ENCODE results near the gene C6orf120.
"Not testable (repeated sequence)": the region's sequence is repeated elsewhere in the genome, so short reads cannot be mapped to it uniquely, and the experiment has no call there.

C6orf120 gene

DNA sequence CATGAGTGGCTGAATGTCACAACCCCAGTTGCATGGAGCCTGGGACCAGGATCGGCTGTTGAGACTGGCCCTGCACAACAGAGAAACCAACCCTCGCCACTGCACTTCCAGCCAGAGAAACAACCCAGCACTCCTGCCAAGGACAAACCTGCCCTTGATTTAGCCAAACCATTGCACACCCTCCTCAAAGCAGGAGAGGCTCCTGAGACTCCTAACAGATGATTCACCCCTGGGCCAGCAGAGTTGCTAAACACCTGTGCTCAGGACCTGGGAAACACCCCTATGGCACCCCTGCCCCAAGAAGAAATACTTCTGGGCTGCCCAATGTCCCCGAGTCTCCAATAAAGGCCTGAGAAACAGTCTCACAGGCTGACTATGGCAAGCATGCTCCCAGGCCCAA is 17.9 kb upstream of the C6orf120 start:
- DNase-seq (ENCODE audit: low spot score): no peak

DNA sequence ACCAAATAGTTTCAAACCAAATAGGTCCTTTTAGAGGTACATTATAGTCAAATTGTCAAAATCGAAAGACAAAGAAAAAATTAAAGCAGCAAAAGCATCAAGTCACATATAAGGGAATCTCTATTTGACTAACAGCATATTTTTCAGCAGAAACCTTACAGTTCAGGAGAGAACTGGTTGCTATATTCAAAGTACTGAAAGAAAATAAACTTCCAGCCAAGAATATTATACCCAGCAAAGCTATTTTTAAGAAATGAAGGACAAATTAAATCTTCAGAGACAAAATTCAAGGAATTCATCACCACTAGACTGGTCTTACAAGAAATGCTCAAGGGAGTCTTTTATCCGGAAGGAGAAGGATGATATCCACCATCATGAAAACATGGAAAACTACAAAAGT is 16.1 kb upstream of the C6orf120 start:
- DNase-seq (ENCODE audit: low spot score): no peak

DNA sequence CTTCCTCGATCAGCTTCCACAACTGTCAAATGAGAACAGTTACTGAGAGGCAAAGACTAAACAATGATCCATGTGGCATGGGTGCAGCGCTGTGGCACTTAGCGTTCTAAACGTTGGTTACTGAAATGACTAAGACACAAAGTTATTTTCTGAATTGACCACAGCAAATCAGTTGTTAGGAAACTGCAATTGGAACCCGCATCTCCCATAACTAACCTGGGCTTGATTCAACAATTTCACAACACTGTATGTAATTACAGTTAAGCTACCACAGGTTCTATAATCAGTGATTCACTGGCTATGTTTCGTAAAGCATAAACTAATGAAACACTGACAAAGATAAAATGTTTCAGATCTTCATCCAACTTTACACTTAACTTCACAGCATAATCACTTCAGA is 12.6 kb upstream of the C6orf120 start:
- no peak for DNase-seq (ENCODE audit: low spot score)

- DNase-seq (ENCODE audit: low spot score): no peak
These were observed 10.7 kb upstream of the C6orf120 start for GRCh38 chr6:169691260-169691659.

- DNase-seq (ENCODE audit: low spot score): no peak
These were observed 9.4 kb upstream of the C6orf120 start for GRCh38 chr6:169692516-169692915.

DNA sequence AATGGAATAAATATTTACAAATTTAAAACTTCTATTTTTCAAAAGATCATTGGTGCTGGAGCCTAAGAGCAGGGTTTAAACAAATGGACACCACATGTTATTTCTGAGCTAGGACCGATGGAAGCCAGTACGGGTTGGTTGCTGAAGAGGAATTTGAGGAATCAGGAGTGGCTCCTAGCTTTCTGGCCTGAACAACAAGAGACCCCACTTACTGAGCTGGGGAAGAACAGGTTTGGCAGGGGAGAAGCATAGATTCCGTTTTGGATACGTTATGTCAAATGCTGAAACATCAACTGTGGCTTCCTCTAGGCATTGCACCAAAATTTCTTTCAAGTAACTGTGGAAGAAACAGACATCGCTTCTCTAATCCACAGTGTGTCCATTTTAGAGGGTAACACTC is 6.8 kb upstream of the C6orf120 start:
- DNase-seq (ENCODE audit: low spot score): no peak

GRCh38 chr6:169697115-169697514 is 4.8 kb upstream of the C6orf120 start:
- DNase-seq (ENCODE audit: low spot score): not testable (repeated sequence)

GRCh38 chr6:169700296-169700695 is 1.6 kb upstream of the C6orf120 start:
- no peak for DNase-seq (ENCODE audit: low spot score)

GRCh38 chr6:169701311-169701953 is 494 bp upstream of the C6orf120 start:
- no peak for DNase-seq (ENCODE audit: low spot score)

GRCh38 chr6:169702840-169703246 is 917 bp downstream of the C6orf120 start:
- no peak for DNase-seq (ENCODE audit: low spot score)

GRCh38 chr6:169707772-169708171 is 5.8 kb downstream of the C6orf120 start:
- no peak for DNase-seq (ENCODE audit: low spot score)

- no peak for DNase-seq (ENCODE audit: low spot score)
These were observed 7.4 kb downstream of the C6orf120 start for GRCh38 chr6:169709293-169709692.

GRCh38 chr6:169710009-169710408 is 8.1 kb downstream of the C6orf120 start:
- no peak for DNase-seq (ENCODE audit: low spot score)

DNA sequence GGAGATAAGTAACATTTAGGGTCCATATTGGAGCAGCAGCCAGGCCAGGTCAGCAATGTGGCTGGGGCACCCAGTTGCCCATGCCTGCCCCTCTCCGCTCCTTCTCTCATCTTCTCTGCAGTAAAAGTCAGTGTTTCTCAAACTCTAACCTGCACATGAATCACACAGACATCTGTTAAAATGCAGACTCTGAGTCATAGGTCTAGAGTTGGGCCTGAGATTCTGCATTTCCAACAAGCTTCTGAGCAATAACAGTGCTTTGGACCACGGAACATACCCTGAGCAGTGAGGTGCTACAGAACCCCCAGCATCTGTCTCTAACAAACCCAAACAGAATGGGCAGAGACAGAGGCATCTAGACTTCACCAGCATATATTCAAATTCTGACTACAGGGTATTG is 12.3 kb downstream of the C6orf120 start:
- no peak for DNase-seq (ENCODE audit: low spot score)

DNA sequence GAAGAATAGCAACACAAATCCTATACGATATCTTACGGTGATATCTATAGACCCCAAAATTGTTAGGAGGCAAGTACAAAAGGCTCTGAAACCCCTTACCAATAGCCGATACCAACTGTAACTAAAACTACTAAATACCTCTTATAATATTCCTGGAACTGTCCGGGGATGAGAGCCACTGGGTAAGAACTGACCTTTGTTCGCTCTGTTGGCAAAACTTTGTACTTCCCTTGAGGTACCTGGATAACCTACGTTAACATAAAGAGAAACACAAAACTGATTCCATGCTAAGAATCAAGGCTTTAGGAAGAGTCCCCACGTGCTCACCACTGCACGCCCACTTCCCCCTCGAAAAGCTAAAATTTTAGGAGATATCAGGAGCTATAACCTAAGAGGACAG is 12.7 kb downstream of the C6orf120 start:
- no peak for DNase-seq (ENCODE audit: low spot score)

DNA sequence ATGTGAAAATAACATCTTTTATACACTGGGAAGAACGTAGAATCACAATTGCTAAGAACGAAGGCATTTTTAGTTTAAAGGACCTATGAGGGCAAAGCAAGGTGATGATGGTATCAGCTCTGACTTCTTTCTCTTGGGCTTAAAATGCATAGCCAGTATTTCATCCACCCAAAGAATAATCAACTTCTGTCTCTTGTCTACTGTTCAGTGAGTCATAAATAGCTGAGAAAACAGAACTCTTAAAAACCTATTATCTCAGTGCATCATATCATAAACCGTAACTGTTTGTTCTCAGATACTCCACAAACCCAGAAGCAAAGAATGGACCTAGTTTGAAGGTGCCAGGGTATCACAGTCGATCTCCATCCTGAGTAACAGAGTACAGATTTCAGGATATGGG is 17.2 kb downstream of the C6orf120 start:
- DNase-seq (ENCODE audit: low spot score): no peak

- no peak for DNase-seq (ENCODE audit: low spot score)
These were observed 18.4 kb downstream of the C6orf120 start for GRCh38 chr6:169720207-169720855.

DNA sequence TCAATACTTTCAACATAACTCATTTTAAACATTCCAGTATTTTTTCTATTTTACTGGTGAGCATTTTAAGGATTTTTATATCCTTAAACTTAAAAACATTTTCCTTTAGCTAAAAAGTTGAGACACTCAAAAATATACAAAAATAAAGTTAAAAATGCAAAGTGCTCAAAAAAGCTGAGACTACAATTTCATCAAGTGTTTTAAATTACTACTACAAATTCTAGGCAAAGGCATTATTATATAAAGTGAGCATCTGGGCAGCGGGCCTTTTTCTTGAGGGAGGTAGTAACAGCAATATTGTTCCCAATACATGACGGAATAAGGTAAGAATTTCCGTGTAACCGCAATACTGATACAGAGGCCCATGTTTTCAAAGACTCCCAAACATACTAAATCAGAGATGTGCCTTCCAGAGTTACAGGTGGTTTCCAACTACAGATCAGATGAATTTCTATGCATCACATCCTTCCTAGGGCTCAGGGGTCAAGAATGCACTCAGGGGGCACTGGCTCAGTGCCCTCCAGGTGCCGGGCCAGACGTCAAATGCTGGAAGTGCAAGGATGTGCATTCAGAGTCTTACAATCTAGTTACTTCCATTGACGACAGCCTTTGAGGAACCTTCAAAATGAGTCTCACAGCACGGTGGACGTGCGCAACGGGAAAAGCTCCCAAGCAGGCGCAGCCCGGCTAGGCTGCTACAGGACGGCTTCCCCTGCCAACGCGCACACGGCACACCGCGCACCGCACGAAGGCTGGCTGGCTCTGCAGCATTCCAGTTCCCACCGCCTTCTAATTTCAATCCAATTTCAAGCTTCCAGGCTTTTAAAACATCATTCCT is 20.7 kb downstream of the C6orf120 start:
- no peak for DNase-seq (ENCODE audit: low spot score)

GRCh38 chr6:169723200-169723909 is 21.4 kb downstream of the C6orf120 start:
- peak; percentile 58 for DNase-seq (ENCODE audit: low spot score)

GRCh38 chr6:169723991-169724493 is 22.1 kb downstream of the C6orf120 start:
- DNase-seq (ENCODE audit: low spot score): peak; percentile 53

DNA sequence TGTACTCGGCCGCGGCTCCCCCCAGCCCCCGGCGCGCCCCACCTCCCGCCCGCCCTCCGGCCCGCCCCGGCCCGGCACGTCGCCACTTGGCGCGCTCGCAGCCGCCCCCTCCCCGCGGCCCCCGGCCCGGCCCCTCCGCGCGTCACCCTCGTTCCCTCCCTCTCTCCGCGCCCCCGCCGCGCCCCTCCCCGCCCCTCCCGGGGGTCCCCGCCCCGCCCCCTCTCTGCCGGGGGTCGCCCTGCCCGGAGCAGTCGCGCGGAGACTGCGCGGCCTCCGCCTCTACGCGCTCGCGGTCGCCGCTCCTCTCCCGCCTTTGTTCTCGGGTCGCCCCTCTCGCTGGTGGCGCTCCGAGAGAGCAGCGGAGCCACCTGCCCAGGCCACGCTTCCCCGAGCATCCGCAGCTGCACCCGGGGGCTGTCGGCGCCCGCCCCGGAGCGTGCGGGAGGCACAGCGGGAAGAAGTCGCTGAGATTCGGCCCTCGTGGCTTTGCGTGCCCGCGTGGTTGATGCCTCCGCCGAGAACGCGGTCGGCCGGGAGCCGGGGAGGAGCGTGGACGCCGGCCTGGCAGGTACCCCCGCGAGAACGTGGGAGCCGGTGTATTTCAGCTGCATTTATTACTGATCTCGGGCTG is 22.7 kb downstream of the C6orf120 start, which contains the start of gene PHF10:
Gene PHF10, minus strand, starts transcription at position 7 of the 631 bp plus-strand sequence. CDS start 569 bp downstream, outside the sequence.
- DNase-seq (ENCODE audit: low spot score): peak; percentile 23

All from hematopoietic multipotent progenitor cell treated with erythropoietin and hydrocortisone succinate and interleukin-3 and kit ligand, for 17 days (in vitro differentiated cells).